NCI-H2107 treated with DMSO at 0.1 percent for 48 hours (cell line): Measurements from ENCODE around the gene CTSH.
"Not testable (repeated sequence)": the region's sequence is repeated elsewhere in the genome, so short reads cannot be mapped to it uniquely, and the experiment has no call there.

Experiments used
- DNase-seq: peaks from one replicate; lab custom pipeline; 2025; ENCODE audit not compliant: unreplicated experiment; lab: John Stamatoyannopoulos, UW

CTSH gene

DNA sequence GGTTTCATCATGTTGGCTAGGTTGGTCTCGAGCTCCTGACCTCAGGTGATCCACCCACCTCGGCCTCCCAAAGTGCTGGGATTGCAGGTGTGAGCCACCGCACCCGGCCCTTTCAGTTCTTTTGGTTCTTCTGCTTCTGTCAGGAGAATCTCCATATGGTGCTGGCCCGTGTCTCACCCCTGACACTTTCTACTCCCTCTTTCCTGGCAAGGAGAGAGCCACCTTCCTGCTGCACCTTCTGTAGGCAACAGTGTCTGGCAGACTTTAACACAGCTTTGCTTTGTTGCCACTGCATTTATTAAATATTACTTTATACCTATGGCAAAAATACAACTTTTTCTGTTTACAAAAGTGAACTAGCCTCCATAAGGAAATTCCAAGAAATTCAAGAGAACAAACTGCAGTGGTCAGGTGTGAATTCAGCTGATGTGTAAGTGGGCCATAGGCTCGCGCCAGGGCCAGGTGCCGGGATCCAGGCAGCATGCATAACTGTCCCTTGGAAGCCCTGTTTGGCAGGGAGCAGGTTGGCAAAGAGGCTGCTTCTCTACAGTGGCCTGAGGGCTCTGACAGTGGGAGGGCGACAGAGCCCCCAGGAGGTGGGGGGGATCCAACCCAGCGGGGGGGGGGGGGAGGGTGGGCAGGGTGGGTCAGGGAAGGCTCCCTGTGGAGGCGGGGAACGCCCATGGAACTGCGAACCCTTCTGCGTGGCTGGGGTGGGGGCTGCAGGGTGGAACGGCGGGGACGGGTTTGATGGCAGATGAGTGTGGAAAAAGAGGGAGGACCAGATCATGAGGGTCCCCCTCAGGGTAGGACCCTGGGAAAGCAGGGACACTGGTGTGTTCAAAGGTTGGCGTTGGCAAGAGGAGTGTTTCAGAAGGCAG, 21.1 kb downstream of the CTSH start:
- DNase-seq = no peak

DNA sequence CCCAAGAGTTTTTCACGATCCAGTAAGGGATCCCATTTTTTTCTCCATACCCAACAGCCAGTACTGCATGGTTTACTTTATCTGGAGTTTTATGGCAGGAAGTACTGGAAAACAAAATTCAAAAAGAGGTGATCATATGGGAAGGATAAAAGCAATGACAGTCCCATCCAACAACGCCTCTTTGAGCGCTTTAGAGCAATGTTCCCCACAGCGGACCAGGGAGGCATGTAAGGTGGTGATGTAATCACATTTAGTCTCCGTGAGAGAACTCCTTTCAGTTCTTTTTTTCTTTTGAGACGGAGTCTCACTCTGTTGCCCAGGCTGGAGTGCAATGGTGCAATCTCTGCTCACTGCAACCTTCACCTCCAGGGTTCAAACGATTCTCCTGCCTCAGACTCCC, 21.8 kb downstream of the CTSH start:
- DNase-seq = no peak

DNA sequence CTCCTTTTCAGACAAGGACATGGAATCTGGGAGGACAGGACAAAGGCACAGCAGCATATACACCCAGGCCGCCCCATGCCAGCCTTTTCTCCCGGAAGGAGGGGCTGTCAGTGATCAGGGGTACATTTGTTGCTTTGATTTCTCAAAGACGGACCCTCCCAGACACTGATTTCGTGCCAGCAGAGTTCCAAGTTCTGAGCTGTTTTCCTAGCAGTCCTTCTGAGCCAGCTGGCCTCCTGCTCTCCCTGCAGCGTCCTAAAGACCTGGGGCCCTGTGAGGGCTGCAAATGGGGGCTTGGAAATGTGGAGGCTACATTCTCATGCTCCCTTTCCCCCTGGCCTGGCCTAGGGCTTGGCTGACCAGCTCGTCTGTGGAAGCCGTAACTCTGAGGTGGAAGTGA, 22.3 kb downstream of the CTSH start:
- no peak for DNase-seq

DNA sequence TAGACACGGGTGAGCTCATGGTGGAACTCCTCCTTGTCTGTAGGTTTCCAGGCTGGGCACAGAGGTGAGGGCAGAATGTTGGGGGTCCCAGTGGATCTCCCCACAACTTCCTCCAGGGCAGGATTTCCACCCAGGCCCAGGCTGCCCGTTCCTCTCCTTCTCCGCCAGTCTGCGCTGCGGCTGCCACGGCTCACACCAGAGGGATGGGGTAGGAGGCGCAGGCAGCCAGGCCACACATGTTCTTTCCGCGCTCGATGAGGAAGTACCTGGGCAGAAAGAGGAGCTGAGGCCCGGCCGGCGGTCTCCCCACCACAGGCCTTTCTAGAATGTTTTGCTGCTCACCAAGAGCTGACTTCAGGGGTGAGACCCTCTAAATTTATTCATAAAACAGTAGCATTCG, 22.9 kb downstream of the CTSH start:
- DNase-seq = no peak

DNA sequence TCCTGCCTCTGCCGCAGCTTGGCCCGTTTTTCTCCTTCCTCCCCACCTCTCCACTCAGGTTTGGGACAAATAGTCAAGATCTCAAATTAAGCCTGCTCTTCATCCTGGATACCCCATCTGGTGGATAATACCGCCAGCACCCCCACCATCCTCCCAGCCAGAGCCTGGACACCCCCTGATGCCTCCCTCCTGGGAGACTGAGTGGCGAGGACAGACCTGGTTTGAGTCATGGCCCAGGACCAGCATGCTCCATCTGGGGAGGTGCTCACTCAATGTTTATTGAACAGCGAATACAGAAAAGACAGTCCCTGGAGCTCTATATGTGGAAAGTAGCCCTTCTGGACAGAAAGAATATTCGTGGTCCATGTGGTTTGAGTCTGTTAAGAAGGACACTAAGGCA, 23.3 kb downstream of the CTSH start:
- DNase-seq = no peak

DNA sequence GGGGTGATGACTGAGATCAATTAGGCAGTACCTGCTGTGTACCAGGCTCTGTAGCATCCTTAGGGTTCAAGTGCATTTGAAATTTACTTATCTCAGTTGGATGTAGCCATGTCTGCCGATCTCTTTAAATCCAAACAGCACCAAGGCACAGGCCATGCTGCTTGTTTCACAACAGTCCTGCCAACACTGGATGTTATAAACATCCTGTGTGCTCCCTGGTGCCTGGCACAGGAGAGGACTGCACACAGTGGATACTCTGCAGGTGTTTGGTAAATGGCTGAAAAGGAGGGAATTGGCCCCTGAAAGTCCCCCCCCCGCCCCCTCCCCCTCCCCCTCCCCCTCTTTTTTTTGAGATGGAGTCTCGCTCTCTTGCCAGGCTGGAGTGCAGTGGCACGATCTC, 27.0 kb downstream of the CTSH start:
- DNase-seq = no peak

DNA sequence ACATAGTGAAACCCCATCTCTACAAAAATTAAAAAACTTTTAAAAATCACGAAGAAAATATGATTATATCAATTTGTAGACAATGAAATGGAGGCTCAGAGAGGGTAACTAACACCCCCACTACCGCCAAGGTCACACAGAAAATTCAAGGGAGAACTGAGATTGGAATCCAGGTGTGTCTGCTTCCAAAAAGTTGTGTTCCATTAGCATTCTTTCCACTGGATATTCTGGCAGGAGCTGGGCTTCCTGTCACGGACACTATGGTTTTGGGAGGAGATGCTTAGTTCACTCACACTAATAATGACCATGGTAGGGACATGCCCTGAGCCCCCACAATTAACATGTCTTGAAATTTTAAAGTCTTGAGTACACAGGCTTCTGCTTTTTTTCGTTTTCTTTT, 28.8 kb downstream of the CTSH start:
- no peak for DNase-seq

DNA sequence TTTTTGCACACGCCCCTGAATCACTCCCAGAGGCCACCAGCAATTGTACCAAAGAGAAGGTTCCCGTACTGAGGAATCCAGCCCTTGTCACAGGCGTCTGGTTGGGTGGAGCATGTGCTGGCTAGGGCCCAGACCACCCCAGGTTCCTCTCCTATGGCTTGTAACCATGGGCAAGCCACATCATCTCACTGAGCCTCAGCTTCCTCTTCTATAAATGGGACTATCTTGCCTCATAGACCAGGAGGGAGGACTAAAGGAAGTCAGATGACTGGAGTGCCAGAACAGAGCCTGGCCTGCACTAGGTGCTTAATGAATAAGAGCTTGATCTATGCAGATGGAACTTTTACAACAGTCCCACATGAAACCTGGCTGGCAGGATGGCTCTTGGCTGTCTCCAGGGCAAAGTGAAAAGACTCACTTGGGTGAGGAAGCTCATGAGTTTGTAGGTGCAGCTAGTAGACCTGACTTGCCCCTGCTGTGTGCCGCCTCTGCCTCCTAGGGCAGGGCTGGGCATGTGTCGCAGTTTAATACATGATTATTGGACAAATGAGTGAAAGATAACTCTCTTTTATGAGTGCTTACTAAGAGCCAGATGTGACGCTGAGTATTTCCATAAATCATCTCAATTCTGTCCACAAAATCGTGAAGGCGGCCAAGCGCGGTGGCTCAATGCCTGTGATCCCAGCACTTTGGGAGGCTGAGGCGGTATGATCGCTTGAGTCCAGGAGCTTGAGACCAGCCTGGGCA, 29.3 kb downstream of the CTSH start:
- DNase-seq = no peak

DNA sequence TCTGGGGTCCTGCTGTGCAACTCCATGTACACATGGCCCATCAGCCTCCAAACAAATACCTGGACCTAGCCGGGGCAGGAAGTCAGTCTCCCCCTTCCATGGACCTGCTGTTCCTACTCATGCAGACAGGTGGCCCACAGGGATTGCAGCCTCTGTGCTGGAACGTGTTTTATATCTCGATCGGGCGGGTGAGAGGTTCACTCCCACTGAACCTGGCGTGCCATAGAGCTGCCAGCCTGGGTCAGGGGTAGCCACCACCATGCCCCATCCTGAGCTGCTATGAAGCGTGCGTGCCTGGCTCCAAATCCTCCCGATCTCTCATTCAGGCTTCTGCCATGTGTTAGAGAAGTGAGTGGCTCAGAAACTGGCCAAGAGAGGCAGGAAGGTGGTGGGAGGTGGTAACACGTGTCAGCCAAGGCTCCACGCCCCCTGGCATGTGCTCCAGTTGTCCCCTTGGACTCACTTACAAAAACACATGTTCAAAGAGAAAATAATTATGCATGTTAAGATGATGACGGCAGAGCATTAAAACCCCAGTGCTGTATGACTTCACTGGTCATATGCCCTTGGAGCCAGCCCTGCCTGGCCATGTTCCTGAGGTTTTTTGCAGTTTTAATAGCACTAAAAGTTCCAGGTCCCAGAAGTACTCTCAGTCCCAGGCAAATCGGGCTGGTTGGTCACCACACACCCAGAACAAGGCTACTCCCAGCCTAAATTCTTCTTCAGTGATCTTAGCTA, 30.6 kb downstream of the CTSH start:
- no peak for DNase-seq

DNA sequence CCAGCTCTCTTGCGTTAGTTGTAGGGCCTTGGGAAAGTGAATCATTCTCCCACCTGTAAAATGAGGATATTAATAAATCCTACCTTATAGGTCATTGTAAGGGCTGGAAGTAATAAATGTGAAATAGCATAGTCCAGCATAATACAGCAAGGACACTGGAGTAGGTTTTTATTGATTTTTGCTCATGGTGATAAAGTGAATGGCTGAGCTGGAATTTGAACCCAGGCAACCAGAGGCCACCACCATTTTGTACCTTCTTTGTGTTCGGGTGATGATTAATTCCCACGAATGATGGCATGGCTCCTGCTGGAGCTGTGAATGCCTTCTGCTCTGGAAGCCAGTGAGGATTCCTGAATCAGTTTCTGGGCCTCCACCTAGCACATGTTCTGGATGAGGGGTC, 31.8 kb downstream of the CTSH start:
- no peak for DNase-seq

DNA sequence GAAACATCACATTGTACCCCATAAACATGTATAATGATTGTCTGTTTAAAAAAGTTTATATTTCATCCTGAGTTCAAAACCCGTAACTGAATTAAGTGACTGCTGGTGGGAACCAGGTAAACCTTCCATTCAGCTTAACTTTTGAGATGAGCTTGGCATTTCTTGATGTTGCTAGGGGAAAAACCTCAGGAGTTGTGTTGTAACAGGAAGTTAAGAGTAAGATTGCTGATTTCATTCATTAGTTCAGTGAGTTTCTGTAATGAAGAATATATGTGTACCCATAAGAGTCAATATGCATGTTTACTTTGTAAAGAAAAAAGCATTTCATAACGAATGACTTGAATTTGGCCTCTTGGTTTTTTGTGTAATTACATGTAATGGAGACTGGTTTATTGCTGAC, 32.5 kb downstream of the CTSH start:
- no peak for DNase-seq

DNA sequence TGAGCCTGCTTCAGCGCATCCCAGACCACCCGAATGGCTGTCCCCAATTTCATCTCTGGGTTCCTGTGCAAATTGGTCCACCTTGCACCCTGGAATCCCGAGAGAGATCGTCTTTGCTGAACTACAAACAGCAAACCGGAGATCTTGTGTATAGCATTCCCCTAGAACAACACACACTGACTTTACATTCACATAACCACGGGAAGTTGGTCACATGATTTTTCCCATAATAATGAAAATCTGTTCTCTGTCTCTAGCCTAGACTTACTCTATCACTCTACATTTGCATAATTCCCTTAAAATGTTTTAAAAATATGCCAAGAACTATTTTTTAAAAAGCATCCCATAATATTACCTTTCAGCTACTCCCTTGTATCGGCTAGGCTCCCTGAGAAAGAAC, 34.6 kb downstream of the CTSH start:
- no peak for DNase-seq

DNA sequence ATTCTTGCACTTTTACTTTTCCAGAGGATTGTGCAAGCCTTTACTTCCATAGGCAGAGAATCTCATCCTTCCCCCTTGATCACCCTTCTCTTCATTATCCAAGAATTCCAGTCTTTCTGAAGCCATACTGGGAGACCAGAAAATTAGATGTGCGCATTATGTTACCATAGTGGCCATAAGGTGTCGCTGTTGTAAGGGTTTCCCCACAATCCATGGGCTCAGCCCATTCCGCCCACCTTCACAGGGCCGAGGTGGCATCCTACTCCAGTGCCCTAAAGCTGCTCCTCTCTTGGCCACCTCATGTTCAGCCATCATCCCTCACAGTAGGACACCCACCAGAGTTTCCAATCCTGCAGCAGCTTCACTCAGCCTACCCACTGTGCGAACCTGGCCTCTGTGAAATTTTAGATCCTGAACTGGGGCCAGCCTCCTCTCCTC, 35.0 kb downstream of the CTSH start:
- no peak for DNase-seq

DNA sequence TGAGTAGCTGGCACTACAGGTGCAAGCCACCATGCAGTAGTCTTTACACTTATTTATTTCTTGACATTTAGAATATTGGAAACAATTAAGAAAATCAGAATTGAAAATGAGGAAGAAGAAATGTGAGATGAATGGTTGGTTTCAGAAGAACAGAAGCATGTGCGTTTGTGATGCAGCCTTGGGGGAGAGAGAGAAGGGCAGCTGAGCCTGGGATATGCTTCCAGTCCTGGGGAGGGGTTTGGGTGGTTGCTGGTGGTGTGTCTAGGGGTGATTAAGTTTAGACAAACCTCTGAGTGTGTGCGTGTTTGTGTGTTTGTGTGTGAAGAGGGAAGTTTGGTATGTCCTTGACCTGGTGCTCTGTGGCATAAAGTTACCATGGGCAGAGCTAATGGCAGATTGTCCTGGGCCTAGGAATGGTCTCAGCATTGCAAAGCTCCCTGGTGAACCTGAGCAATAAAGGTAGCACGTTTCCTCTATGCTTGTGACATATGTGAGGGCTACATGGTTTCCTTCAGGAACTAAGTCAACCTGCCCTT, 35.6 kb downstream of the CTSH start:
- no peak for DNase-seq

DNA sequence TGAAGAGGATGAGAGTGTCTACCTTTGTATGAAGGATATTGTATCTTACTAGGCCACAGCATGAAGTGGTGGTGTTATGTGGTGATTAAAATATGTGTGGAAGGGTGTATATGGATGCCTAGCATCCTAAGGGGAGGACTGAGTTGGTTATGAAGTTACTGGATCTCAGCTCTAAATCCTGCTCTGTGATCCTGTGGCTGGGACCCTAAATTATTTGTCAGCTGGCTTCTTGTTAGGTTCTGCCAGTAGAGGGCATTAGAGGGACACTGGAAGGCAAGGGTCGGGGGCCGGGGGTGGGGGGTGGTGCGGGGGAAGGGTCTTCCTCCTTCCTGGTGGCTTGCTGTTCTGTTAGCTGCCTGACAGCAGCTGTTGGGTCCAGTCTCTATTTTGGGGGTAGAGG, 37.3 kb downstream of the CTSH start:
- DNase-seq = no peak

DNA sequence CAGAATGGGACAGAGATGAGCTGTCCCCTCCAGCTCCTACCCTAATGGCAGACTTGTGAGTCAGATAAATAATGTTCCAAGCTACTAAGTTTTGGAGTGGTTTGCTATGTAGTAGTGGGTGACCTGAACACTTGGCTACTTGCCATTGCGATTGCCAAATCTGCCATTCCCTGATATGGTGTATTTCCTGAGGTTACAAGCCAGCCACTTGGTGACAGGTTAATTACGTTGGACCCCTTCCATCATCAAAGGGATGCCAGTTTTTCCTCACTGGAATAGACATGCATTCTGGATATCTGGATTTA, 38.6 kb downstream of the CTSH start:
- no peak for DNase-seq

DNA sequence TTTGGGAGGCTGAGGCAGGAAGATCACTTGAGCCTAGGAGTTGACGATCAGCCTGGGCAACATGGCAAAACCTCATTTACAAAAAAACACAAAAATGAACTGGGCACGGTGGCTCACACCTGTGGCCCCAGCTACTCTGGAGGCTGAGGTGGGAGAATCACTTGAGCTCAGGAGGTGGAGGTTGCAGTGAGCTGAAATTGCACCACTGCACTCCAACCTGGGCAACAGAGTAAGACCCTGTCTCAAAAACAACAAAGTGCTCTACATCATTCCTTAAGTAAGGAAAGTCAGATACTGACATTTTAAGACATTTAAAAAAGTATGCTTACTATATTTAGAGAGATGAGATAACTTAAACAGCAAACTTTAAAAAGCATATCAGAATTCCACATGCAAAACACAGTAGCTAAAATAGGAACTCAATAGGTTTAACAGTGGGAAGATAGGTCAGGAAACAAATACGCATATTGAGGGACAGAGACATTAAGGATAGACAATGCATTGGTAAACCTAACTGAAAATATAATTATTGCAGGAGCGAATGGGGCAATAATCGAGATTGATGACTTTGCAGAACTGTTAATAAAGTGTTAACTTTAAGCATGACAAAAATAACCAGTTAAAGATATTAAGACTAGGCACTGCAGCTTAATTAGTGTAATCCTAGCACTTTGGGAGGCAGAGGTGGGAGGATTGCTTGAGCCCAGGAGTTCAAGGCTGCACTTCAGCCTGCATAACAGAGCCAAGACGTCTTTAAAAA, 40.1 kb downstream of the CTSH start:
- no peak for DNase-seq

DNA sequence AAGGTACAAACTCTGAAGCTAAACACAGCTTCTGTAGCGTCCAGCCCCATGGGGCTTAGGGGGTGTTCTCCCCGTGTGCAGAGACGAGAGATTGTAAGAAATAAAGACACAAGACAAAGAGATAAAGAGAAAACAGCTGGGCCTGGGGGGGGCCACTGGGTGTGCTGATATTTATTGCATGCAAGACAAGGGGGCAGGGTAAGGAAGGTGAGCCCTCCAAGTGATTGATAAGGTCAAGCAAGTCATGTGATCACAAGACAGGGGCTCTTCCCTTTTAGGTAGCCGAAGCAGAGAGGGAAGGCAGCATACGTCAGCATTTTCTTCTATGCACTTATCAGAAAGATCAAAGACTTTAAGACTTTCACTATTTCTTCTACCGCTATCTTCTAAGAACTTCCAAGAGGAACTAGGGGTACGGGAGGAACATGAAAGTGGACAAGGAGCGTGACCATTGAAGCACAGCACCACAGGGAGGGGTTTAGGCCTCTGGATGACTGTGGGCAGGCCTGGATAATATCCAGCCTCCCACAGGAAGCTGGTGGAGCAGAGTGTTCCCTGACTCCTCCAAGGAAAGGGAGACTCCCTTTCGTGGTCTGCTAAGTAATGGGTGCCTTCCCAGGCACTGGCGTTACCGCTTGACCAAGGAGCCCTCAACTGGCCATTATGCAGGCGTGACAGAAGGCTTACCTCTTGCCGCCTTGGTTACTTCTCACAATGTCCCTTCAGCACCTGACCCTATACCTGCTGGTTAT, 42.4 kb downstream of the CTSH start:
- DNase-seq = not testable (repeated sequence)

DNA sequence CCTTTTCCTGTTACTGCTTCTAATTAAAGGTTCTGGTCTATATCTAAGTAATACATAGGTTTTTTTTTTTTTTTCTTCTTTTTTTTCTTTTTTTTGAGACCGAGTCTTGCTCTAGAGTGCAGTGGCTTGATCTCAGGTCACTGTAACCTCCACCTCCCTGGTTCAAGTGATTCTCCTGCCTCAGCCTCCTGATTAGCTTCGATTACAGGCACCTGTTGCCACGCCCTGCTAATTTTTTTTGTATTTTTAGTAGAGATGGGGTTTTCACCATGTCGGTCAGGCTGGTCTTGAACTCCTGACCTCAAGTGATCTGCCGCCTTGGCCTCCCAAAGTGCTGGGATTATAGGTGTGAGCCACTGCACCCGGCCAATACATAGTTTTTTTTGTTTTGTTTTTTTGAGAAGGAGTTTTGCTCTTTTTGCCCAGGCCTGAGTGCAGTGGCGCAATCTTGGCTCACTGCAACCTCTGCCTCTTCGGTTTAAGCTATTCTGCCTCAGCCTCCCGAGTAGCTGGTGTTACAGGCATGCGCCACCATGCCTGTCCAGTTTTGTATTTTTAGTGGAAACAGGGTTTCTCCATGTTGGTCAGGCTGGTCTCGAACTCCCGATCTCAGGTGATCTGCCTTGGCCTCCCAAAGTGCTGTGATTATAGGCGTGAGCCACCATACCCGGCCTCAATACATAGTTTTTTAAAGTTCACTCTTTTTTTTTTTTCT, 43.9 kb downstream of the CTSH start:
- DNase-seq = not testable (repeated sequence)

DNA sequence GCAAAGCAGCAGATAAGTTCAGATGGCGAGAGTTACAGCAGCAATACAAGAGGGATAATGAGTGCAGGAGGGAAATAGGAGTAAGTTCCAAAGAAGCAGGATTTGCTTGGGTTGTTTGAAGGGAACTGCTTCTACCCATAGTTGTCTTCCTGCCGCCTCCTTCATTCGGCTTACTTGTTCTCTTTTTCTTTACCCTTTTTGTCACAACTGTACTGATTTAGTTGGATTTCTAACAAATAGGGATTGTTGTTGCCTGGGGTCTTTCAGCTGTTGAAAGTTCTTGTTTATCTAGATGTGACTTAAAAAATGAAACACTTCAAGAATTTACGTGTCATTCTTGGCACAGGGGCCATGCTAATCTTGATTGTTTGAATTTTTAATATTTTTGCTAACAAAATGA, 46.3 kb downstream of the CTSH start:
- DNase-seq = no peak
